BLaER1 (cell line): ENCODE results near the gene PALD1.

Source experiments
- H3K27ac ChIP-seq: shearing (Covaris generic); formaldehyde crosslinking; 2 replicates; pipeline ENCODE4 v1.8.1; 2022
- H3K27me3 ChIP-seq: shearing (Covaris generic); formaldehyde crosslinking; 2 replicates; pipeline ENCODE4 v1.8.1; 2022
- H3K36me3 ChIP-seq: shearing (Covaris generic); formaldehyde crosslinking; 2 replicates; pipeline ENCODE4 v1.8.1; 2022
- H3K4me1 ChIP-seq: shearing (Covaris generic); formaldehyde crosslinking; 2 replicates; pipeline ENCODE4 v1.8.1; 2022
- H3K4me2 ChIP-seq: shearing (Covaris generic); formaldehyde crosslinking; 2 replicates; pipeline ENCODE4 v1.8.1; 2022
- H3K4me3 ChIP-seq: shearing (Covaris generic); formaldehyde crosslinking; 2 replicates; pipeline ENCODE4 v1.8.1; 2022
- H3K9ac ChIP-seq: shearing (Covaris generic); formaldehyde crosslinking; 2 replicates; pipeline ENCODE4 v1.8.1; 2022
- H3K9me3 ChIP-seq: shearing (Covaris generic); formaldehyde crosslinking; 2 replicates; pipeline ENCODE4 v1.8.1; 2022
- H4K20me1 ChIP-seq: shearing (Covaris generic); formaldehyde crosslinking; 2 replicates; pipeline ENCODE4 v1.8.1; 2022
- Cebpa-rat ChIP-seq: shearing (Covaris generic); IDR thresholded peaks from 2 replicates; pipeline ENCODE4 v1.8.1; 2022

Gene PALD1

GRCh38 chr10:70440296-70441160, 38.0 kb upstream of the PALD1 start:
- H3K9me3 ChIP-seq = peaks cover 23% of the 10 kb centered on the region
- H3K27me3 ChIP-seq = peaks cover 64% of the 10 kb centered on the region
- peaks cover 7% of the 10 kb centered on the region for H3K36me3 ChIP-seq
- H3K4me3 ChIP-seq = peak overlapping the region; percentile 41; the same call in 1 of the 2 replicates
- H3K4me1 ChIP-seq = no peaks in the 10 kb centered on the region
- no peak for TF ChIP-seq Cebpa-rat
- H3K4me2 ChIP-seq = no peak overlapping the region
- no peak overlapping the region for H3K9ac ChIP-seq
- H4K20me1 ChIP-seq = peaks cover 4% of the 10 kb centered on the region; the same call in 1 of the 2 replicates
- H3K27ac ChIP-seq = no peak overlapping the region

- Histone ChIP-seq H3K27ac (no peak within 1 kb of the TSS), H3K36me3 (0 out of 2 replicates have a peak, but pooled peaks cover 3% of the 10 kb centered on the region), H3K4me1 (no peaks in the 10 kb centered on the region), H3K9ac (no peak within 1 kb of the TSS), H3K27me3 (peaks cover 64% of the 10 kb centered on the region), H3K4me3 (peak within 1 kb of the TSS; percentile 41; the same call in 1 of the 2 replicates), H3K9me3 (peaks cover 23% of the 10 kb centered on the region), H3K4me2 (no peak within 1 kb of the TSS), H4K20me1 (peaks cover 4% of the 10 kb centered on the region; the same call in 1 of the 2 replicates)
- no peak for TF ChIP-seq Cebpa-rat
Measured at GRCh38 chr10:70441161-70441894, 37.2 kb upstream of the PALD1 start, which contains the start of gene NODAL. Gene NODAL, minus strand, starts transcription at chr10:70441681. Its CDS starts 14 bp downstream, at chr10:70441667.

- peaks cover 23% of the 10 kb centered on the region for H3K9me3 ChIP-seq
- no peaks in the 10 kb centered on the region for H3K4me1 ChIP-seq
- no peak overlapping the region for H3K27ac ChIP-seq
- H3K4me2 ChIP-seq = no peak overlapping the region
- H3K27me3 ChIP-seq = peaks cover 64% of the 10 kb centered on the region
- H3K36me3 ChIP-seq = 0 out of 2 replicates have a peak, but pooled peaks cover 3% of the 10 kb centered on the region
- 0 out of 2 replicates have a peak overlapping the region, but pooled peaks have one; percentile 41 for H3K4me3 ChIP-seq
- TF ChIP-seq Cebpa-rat = no peak
- H4K20me1 ChIP-seq = peaks cover 4% of the 10 kb centered on the region; the same call in 1 of the 2 replicates
- no peak overlapping the region for H3K9ac ChIP-seq
Measured at GRCh38 chr10:70441895-70442309, 36.7 kb upstream of the PALD1 start.

GRCh38 chr10:70442332-70442988, 36.1 kb upstream of the PALD1 start:
- Histone ChIP-seq H3K9ac (no peak overlapping the region), H3K36me3 (0 out of 2 replicates have a peak, but pooled peaks cover 3% of the 10 kb centered on the region), H3K27ac (no peak overlapping the region), H3K27me3 (peaks cover 64% of the 10 kb centered on the region), H3K9me3 (peaks cover 23% of the 10 kb centered on the region), H3K4me1 (no peaks in the 10 kb centered on the region), H3K4me2 (no peak overlapping the region), H4K20me1 (peaks cover 4% of the 10 kb centered on the region; the same call in 1 of the 2 replicates), H3K4me3 (no peak overlapping the region)
- TF ChIP-seq Cebpa-rat = no peak

- H3K4me3 ChIP-seq = no peak overlapping the region
- H3K9me3 ChIP-seq = peaks cover 23% of the 10 kb centered on the region
- H3K27ac ChIP-seq = no peak overlapping the region
- no peak overlapping the region for H3K9ac ChIP-seq
- H3K36me3 ChIP-seq = 0 out of 2 replicates have a peak, but pooled peaks cover 3% of the 10 kb centered on the region
- H4K20me1 ChIP-seq = peaks cover 4% of the 10 kb centered on the region; the same call in 1 of the 2 replicates
- H3K4me2 ChIP-seq = no peak overlapping the region
- H3K4me1 ChIP-seq = no peaks in the 10 kb centered on the region
- no peak for TF ChIP-seq Cebpa-rat
- peaks cover 41% of the 10 kb centered on the region for H3K27me3 ChIP-seq
Measured at GRCh38 chr10:70444744-70445143, 33.8 kb upstream of the PALD1 start.

GRCh38 chr10:70445718-70446657, 32.6 kb upstream of the PALD1 start:
- no peak overlapping the region for H3K9ac ChIP-seq

GRCh38 chr10:70448236-70448635, 30.3 kb upstream of the PALD1 start:
- Histone ChIP-seq H3K36me3 (no peaks in the 10 kb centered on the region), H3K4me3 (no peak overlapping the region), H3K27me3 (peaks cover 6% of the 10 kb centered on the region), H3K27ac (no peak overlapping the region), H4K20me1 (no peaks in the 10 kb centered on the region), H3K9me3 (no peaks in the 10 kb centered on the region), H3K4me2 (no peak overlapping the region), H3K4me1 (0 out of 2 replicates have a peak, but pooled peaks cover 4% of the 10 kb centered on the region), H3K9ac (no peak overlapping the region)
- no peak for TF ChIP-seq Cebpa-rat

More at GRCh38 chr10:70445718-70446657, 32.6 kb upstream of the PALD1 start:
- Histone ChIP-seq H3K4me3 (no peak overlapping the region), H3K4me2 (no peak overlapping the region), H3K36me3 (no peaks in the 10 kb centered on the region), H3K27me3 (peaks cover 29% of the 10 kb centered on the region), H4K20me1 (no peaks in the 10 kb centered on the region; the same call in 1 of the 2 replicates), H3K9me3 (peaks cover 12% of the 10 kb centered on the region), H3K27ac (no peak overlapping the region), H3K4me1 (no peaks in the 10 kb centered on the region)
- no peak for TF ChIP-seq Cebpa-rat

- H3K9me3 ChIP-seq = no peaks in the 10 kb centered on the region
- H3K27ac ChIP-seq = no peak overlapping the region
- peak overlapping the region; percentile 13 for H3K4me2 ChIP-seq
- no peak for TF ChIP-seq Cebpa-rat
- H3K36me3 ChIP-seq = no peaks in the 10 kb centered on the region
- H3K4me3 ChIP-seq = no peak overlapping the region
- H4K20me1 ChIP-seq = no peaks in the 10 kb centered on the region
- peaks cover 13% of the 10 kb centered on the region for H3K27me3 ChIP-seq
- H3K4me1 ChIP-seq = peaks cover 53% of the 10 kb centered on the region
- no peak overlapping the region for H3K9ac ChIP-seq
Measured at GRCh38 chr10:70455213-70455630, 23.3 kb upstream of the PALD1 start.
